SK-N-SH treated with all-trans-retinoic acid at 6 μM for 48 hours (cell line): Measurements from ENCODE around the gene NCAM2.

Experiments used
- ATAC-seq: fragments of 200-7000 bp; cut with Tn5 transposase; 3 replicates; pipeline ENCODE4 v1.9.1; 2020; ENCODE audit warnings: mild to moderate bottlenecking, moderate library complexity
- ARNTL ChIP-seq: fragments of 450-650 bp; formaldehyde crosslinking; IDR thresholded peaks from 2 replicates; pipeline ENCODE4 v1.5.0; 2020; ENCODE audit warnings: low read depth, mild to moderate bottlenecking, moderate library complexity, borderline replicate concordance
- BACH2 ChIP-seq: fragments of 250-450 bp; sonication (Bioruptor Pico); IDR thresholded peaks from 2 replicates; pipeline ENCODE4 v1.9.0; 2021; ENCODE audit warnings: mild to moderate bottlenecking, borderline replicate concordance
- ESRRG ChIP-seq: fragments of 250-450 bp; sonication (Bioruptor Pico); IDR thresholded peaks from 2 replicates; pipeline ENCODE4 v1.6.1; 2021; ENCODE audit warnings: mild to moderate bottlenecking
- GLIS3 ChIP-seq: fragments of 250-450 bp; sonication (Bioruptor Pico); IDR thresholded peaks from 2 replicates; pipeline ENCODE4 v1.5.0; 2020; ENCODE audit warnings: mild to moderate bottlenecking, moderate library complexity
- ISL1 ChIP-seq: fragments of 250-450 bp; sonication (Bioruptor Pico); IDR thresholded peaks from 2 replicates; pipeline ENCODE4 v2.1.2; 2022; ENCODE audit warnings: mild to moderate bottlenecking, moderate library complexity
- OSR1 ChIP-seq: fragments of 250-450 bp; sonication (Bioruptor Pico); IDR thresholded peaks from 2 replicates; pipeline ENCODE4 v1.8.0; 2022; ENCODE audit warnings: moderate library complexity, mild to moderate bottlenecking, inconsistent platforms
- PATZ1 ChIP-seq: fragments of 250-450 bp; sonication (Bioruptor Pico); IDR thresholded peaks from 2 replicates; pipeline ENCODE4 v1.8.0; 2020; ENCODE audit warnings: mild to moderate bottlenecking, moderate library complexity, borderline replicate concordance
- PPARA ChIP-seq: fragments of 250-450 bp; sonication (Bioruptor Pico); IDR thresholded peaks from 2 replicates; pipeline ENCODE4 v1.5.0; 2020; ENCODE audit warnings: mild to moderate bottlenecking, borderline replicate concordance
- RARB ChIP-seq: fragments of 250-450 bp; sonication (Bioruptor Pico); IDR thresholded peaks from 2 replicates; pipeline ENCODE4 v1.8.0; 2021; ENCODE audit warnings: mild to moderate bottlenecking, moderate library complexity
- SNAI2 ChIP-seq: fragments of 250-450 bp; sonication (Bioruptor Pico); IDR thresholded peaks from 2 replicates; pipeline ENCODE4 v1.5.0; 2020; ENCODE audit warnings: mild to moderate bottlenecking, moderate library complexity
- TCF4 ChIP-seq: fragments of 250-450 bp; sonication (Bioruptor Pico); IDR thresholded peaks from 2 replicates; pipeline ENCODE4 v1.8.0; 2021; ENCODE audit warnings: mild to moderate bottlenecking, moderate library complexity, borderline replicate concordance
- TOX ChIP-seq: fragments of 250-450 bp; sonication (Bioruptor Pico); IDR thresholded peaks from 2 replicates; pipeline ENCODE4 v1.8.0; 2021; ENCODE audit warnings: mild to moderate bottlenecking, moderate library complexity, borderline replicate concordance
- TSHZ2 ChIP-seq: fragments of 250-450 bp; sonication (Bioruptor Pico); IDR thresholded peaks from 2 replicates; pipeline ENCODE4 v1.5.0; 2020; ENCODE audit warnings: mild to moderate bottlenecking, moderate library complexity
- ZC3H10 ChIP-seq: fragments of 250-450 bp; sonication (Bioruptor Pico); IDR thresholded peaks from 2 replicates; pipeline ENCODE4 v1.5.1; 2021; ENCODE audit warnings: mild to moderate bottlenecking, moderate library complexity
- ZFP3 ChIP-seq: fragments of 250-450 bp; sonication (Bioruptor Pico); IDR thresholded peaks from 2 replicates; pipeline ENCODE4 v1.5.0; 2020; ENCODE audit warnings: mild to moderate bottlenecking, moderate library complexity
- ZFP30 ChIP-seq: fragments of 450-650 bp; formaldehyde crosslinking; IDR thresholded peaks from 2 replicates; pipeline ENCODE4 v1.5.0; 2022; ENCODE audit warnings: mild to moderate bottlenecking, moderate library complexity
- ZNF565 ChIP-seq: fragments of 450-650 bp; formaldehyde crosslinking; conservative IDR thresholded peaks from 2 replicates; pipeline ENCODE4 v1.5.0; 2020; ENCODE audit warnings: low read depth, mild to moderate bottlenecking, moderate library complexity
- ZNF70 ChIP-seq: fragments of 450-650 bp; formaldehyde crosslinking; IDR thresholded peaks from 2 replicates; pipeline ENCODE4 v1.5.0; 2020; ENCODE audit warnings: mild to moderate bottlenecking, moderate library complexity
- ZNF8 ChIP-seq: fragments of 450-650 bp; formaldehyde crosslinking; IDR thresholded peaks from 2 replicates; pipeline ENCODE4 v1.5.0; 2020; ENCODE audit warnings: mild to moderate bottlenecking, moderate library complexity
- TF ChIP-seq, protein P1 (sequence below): fragments of 250-450 bp; sonication (Bioruptor Pico); IDR thresholded peaks from 2 replicates; pipeline ENCODE4 v1.8.0; 2021; ENCODE audit warnings: low read depth, mild to moderate bottlenecking, moderate library complexity, borderline replicate concordance
- TF ChIP-seq, protein P2 (sequence below): fragments of 250-450 bp; sonication (Bioruptor Pico); IDR thresholded peaks from 2 replicates; pipeline ENCODE4 v1.5.1; 2020; ENCODE audit warnings: low read depth, mild to moderate bottlenecking, moderate library complexity
- TF ChIP-seq, protein P3 (sequence below): fragments of 250-450 bp; sonication (Bioruptor Pico); IDR thresholded peaks from 2 replicates; pipeline ENCODE4 v1.5.1; 2021; ENCODE audit warnings: mild to moderate bottlenecking, moderate library complexity

The NCAM2 gene

GRCh38 chr21:21183092-21183491 is 184.9 kb downstream of the NCAM2 start:
- peak; percentile 64 for ATAC-seq
- no peak for TF ChIP-seq PATZ1 (CRISPR knock-in tag)
- TF ChIP-seq BACH2 (CRISPR knock-in tag), result no peak
- TF ChIP-seq TOX, result no peak
- TF ChIP-seq, all 23 proteins: peak for 0

- no peak for ATAC-seq
- TF ChIP-seq TCF4 (CRISPR knock-in tag) (no peak), TOX (no peak), BACH2 (CRISPR knock-in tag) (no peak), ZC3H10 (CRISPR knock-in tag) (no peak), SNAI2 (CRISPR knock-in tag) (no peak), ZNF8 (CRISPR knock-in tag) (no peak), ESRRG (CRISPR knock-in tag) (no peak), ISL1 (no peak), TSHZ2 (no peak), PATZ1 (CRISPR knock-in tag) (no peak), ZNF565 (CRISPR knock-in tag) (no peak), ARNTL (CRISPR knock-in tag) (no peak), OSR1 (CRISPR knock-in tag) (no peak), ZFP3 (CRISPR knock-in tag) (no peak), RARB (CRISPR knock-in tag) (no peak), ZNF70 (CRISPR knock-in tag) (no peak), ZFP30 (CRISPR knock-in tag) (no peak)
- TF ChIP-seq, protein P1, sequence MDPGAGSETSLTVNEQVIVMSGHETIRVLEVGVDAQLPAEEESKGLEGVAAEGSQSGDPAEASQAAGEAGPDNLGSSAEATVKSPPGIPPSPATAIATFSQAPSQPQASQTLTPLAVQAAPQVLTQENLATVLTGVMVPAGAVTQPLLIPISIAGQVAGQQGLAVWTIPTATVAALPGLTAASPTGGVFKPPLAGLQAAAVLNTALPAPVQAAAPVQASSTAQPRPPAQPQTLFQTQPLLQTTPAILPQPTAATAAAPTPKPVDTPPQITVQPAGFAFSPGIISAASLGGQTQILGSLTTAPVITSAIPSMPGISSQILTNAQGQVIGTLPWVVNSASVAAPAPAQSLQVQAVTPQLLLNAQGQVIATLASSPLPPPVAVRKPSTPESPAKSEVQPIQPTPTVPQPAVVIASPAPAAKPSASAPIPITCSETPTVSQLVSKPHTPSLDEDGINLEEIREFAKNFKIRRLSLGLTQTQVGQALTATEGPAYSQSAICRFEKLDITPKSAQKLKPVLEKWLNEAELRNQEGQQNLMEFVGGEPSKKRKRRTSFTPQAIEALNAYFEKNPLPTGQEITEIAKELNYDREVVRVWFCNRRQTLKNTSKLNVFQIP (CRISPR knock-in tag), result no peak
- TF ChIP-seq, protein P2, sequence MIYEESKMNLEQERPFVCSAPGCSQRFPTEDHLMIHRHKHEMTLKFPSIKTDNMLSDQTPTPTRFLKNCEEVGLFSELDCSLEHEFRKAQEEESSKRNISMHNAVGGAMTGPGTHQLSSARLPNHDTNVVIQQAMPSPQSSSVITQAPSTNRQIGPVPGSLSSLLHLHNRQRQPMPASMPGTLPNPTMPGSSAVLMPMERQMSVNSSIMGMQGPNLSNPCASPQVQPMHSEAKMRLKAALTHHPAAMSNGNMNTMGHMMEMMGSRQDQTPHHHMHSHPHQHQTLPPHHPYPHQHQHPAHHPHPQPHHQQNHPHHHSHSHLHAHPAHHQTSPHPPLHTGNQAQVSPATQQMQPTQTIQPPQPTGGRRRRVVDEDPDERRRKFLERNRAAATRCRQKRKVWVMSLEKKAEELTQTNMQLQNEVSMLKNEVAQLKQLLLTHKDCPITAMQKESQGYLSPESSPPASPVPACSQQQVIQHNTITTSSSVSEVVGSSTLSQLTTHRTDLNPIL (CRISPR knock-in tag), result no peak
Measured at GRCh38 chr21:21184771-21185528, 186.7 kb downstream of the NCAM2 start.

DNA sequence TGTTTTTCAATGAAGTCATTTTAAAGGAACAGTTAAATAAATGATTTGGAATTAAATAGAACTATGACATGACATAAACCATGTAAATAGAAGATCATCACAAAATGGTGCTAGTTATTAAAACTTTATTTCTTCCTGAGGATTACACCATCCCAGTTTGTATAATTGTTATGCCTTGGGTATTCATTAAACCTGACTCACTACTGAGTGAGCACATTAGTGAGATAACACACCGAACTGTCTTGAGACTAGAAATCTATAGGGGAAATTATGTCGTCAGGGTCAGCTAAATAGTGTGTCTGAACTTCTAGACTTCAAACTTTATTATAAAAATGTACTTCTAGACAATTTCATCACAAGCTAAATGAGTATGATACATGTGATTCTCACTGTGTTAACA is 189.4 kb downstream of the NCAM2 start:
- TF ChIP-seq TOX (no peak), BACH2 (CRISPR knock-in tag) (no peak), ARNTL (CRISPR knock-in tag) (no peak), ZNF565 (CRISPR knock-in tag) (no peak), PPARA (CRISPR knock-in tag) (no peak), GLIS3 (no peak), ESRRG (CRISPR knock-in tag) (no peak), ZNF70 (CRISPR knock-in tag) (no peak), ZFP30 (CRISPR knock-in tag) (no peak)
- TF ChIP-seq, protein P3, sequence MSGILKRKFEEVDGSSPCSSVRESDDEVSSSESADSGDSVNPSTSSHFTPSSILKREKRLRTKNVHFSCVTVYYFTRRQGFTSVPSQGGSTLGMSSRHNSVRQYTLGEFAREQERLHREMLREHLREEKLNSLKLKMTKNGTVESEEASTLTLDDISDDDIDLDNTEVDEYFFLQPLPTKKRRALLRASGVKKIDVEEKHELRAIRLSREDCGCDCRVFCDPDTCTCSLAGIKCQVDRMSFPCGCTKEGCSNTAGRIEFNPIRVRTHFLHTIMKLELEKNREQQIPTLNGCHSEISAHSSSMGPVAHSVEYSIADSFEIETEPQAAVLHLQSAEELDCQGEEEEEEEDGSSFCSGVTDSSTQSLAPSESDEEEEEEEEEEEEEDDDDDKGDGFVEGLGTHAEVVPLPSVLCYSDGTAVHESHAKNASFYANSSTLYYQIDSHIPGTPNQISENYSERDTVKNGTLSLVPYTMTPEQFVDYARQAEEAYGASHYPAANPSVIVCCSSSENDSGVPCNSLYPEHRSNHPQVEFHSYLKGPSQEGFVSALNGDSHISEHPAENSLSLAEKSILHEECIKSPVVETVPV (CRISPR knock-in tag), result no peak
- no peak for ATAC-seq
